AG20443 (cell line): Measurements from ENCODE around the gene ACY1.

Experiments used
- DNase-seq: peaks from one replicate; pipeline ENCODE4 v3.0.0; 2012; ENCODE audit warnings: low spot score, mixed read lengths

The ACY1 gene

GRCh38 chr3:52005571-52005986 lies 22.2 kb downstream of the ACY1 start:
- peak; percentile 74 for DNase-seq

DNA sequence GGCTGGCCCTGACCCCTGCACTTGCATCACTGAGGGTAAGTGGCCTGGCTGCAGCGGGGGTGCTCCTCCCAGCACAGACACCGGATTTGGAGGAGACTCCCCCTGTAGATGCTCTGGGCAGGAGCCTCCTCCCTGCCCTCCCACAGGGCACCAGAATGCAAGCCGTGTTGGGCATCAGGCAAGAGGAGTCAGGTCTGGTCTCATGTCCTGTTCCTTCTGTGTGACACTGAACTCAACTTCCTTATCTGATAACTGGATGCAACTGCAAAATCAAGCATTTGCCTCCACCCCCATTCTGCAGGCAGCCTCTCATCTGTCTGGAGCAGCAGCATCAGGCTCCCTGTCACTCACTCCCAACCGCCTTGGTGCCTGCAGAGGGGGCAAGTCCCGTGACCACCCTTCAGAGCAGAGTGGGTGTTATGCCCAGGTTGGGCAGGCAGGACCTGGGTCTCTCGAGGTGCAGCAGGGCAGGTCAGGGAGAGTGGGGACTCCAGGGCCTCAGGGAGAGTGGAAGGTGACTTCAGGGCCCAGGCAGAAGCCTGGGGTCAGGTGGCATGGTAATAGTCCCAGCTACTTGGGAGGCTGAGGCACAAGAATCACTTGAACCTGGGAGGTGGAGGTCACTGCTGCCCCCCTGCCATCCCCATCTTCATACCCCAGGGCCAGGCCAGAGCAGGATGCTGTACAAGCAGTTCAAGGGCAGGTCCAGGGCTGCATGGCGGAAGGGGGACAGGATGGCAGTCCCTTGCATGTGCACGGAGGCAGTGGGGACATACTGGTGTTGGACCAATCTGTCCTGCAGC lies 22.9 kb downstream of the ACY1 start:
- no peak for DNase-seq

- DNase-seq: no peak
Observed at GRCh38 chr3:52006820-52007133, 23.4 kb downstream of the ACY1 start.

DNA sequence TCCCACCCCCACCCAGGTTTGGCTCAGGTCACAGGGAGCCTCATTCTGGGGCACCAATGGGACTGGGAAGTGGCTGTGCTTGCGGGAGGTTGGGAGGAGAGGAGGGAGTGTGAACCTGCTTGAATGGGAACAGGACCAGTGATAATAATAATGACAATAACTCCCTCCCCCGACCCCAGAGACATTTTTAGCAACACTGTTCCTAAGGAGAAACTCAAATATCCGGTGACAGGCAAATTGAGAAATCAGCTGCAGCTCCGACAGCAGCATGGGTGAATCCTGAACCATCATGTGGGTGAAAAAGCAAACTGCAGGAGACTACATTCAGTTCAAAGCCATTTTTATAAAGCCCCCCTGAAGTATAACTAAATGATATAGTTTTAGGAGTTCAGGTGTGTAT lies 24.0 kb downstream of the ACY1 start:
- DNase-seq: no peak

- DNase-seq: no peak
Observed at GRCh38 chr3:52010431-52010830, 27.1 kb downstream of the ACY1 start.

GRCh38 chr3:52012699-52013098 lies 29.4 kb downstream of the ACY1 start:
- no peak for DNase-seq

DNA sequence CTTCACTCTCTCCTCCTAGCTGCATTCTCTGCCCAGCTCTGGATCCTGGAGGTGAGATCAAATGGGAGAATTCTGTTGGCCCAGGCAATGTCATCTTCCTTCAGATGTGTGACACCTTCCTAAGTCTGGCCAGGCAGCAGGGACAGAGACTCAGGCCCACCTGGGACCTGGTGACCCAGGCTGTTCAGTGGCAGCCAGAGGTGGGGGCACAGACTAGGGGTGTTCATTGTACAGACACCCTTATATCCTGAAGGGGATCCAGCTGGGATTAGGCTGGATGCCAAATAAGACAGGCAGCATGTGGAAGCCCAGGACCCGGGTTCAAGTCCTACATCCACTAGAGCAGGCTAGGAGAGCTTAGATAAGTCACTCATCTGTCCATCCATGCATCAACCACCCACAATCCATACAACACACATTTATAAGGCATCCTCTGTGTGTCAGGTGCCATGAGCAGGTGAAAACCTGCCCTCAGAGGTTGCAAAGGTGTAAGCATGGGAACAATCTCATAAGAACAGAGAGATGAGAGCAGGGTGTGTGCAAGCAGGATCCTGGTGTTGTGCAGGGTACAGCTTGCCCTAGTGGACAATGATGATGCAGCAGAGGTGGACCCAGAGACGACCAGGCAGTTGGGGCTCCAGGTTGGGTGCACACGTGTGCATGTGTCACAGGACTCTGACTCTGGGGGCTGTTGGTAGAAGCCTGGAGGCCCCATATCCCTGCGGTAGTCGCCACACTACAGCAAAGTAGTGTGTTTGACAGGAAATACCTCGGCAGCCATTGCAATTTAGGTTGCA lies 30.7 kb downstream of the ACY1 start:
- no peak for DNase-seq

- no peak for DNase-seq
Observed at GRCh38 chr3:52014613-52015012, 31.3 kb downstream of the ACY1 start.

- DNase-seq: no peak
Observed at GRCh38 chr3:52015438-52016228, 32.3 kb downstream of the ACY1 start.

- DNase-seq: no peak
Observed at GRCh38 chr3:52017586-52017985, 34.3 kb downstream of the ACY1 start.

DNA sequence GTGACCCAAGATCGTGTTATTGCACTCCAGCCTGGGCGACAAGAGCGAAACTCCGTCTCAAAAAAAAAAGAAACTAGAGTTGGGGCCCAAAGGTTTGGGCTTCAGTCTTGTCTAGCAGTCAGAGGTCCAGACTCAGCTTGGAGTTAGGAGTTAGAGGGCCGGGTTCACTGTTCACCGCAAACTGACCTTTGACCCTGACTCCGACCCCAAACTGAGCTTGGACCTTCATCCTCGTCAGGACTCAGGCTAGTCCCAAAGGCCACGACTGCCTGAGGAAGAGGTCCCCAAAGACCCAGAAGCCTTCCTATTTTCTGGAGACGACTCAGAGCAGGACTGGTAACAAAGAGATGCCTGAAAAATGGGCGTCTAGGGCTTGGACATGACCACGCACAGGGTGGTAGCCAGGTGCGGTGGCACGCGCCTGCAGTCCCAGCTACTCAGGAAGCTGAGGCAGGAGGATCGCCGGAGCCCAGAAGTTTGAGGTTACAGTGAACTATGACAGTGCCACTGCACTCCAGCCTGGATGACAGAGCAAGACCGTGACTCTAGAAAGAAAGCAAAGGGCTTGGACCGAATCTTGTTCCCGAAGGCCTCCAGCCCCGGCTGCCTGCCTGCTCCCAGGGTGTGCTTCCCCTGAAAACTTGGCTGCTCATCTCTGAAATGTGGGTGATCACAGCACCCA lies 35.1 kb downstream of the ACY1 start:
- no peak for DNase-seq

- no peak for DNase-seq
Observed at GRCh38 chr3:52019352-52020080, 36.2 kb downstream of the ACY1 start.

DNA sequence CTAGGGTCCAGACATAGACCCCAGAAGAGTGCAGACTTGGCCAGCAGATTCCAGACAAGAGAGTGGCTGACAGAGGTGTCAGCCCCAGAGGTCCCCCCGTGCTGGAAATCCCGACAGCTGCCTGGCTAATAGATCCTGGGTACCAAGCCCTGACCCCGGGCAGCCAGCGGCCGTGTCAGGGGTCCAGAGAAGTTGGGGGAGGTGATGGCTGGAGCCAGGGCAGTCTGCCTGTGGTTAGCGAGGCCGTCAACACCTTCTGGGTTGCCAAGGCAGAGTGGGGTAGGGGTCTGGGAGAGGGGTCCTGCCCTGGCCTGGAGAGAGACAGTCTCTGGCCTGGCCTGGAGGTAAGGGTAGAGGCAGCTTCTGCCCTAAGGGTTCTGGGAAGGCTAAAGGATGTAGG lies 37.5 kb downstream of the ACY1 start:
- DNase-seq: no peak

DNA sequence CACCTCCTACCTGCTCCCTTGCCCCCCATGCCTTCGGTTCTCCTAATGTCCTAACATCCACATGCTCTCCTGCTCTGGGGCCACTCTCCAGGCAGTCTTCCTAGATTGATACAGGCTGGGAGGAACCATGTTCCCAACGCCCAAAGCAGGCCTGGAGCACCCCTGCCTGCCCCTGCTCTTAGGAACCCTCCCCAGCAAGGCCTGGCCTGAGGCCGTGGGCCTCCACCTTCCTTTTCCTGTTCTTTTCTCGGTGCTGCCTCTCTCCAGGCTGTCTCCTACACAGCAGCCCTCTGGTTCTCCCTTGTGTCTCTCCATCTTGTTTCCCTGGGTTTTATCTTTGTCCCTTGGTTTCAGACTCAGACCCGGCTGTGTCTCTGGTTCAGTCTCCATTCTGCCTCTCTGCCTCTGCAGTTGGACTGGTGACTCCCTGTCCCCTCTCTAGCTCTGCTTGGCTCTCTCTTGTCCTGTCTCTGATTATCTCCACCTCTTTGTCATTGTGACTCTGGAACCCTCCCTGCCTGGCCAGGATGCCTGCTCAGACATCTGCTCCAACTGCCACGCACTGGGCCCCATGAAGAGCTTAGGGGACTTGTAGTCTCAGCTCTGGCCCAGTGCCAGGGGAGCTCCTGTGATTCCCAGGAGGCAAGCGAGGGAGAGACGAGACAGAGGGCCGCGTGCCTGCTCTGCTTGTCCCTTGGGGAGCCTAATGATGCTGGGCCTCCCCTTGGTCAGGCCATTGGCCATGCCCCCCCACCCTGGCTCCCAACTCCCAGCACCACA lies 38.3 kb downstream of the ACY1 start:
- no peak for DNase-seq

GRCh38 chr3:52022323-52023100 lies 39.2 kb downstream of the ACY1 start:
- DNase-seq: peak; percentile 71

DNA sequence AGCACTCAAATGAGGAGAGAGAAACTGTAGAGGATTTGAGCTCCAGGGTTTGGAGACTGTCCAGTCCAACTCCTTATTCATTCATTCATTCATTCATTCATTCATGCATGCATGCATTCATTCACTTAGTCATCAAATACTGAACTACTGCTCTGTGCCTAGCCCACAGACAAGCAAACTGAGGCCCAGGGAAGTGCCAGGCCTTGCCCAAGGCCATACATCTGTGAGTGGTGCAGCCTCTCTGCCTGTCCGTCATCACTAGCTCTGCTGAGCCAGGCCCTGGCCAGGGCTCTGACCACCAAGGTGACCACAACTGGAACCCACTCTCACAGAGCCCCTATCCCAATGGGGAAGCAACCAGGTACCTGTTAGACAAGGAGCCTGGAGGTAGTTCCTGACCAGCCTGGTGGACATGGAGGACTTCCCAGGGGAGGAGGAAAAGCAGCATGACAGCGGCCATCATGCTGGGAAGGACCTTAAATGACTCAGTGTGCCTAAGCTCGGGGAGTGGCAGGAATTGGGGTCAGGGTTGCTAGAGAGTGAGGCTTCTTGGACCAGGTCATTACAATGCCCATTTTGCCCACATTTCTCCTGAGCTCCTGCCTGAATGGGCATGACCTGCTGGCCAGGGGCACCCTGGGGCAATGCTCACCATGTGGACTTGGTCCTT lies 39.9 kb downstream of the ACY1 start:
- DNase-seq: no peak

GRCh38 chr3:52023860-52024764 lies 40.8 kb downstream of the ACY1 start:
- DNase-seq: no peak

DNA sequence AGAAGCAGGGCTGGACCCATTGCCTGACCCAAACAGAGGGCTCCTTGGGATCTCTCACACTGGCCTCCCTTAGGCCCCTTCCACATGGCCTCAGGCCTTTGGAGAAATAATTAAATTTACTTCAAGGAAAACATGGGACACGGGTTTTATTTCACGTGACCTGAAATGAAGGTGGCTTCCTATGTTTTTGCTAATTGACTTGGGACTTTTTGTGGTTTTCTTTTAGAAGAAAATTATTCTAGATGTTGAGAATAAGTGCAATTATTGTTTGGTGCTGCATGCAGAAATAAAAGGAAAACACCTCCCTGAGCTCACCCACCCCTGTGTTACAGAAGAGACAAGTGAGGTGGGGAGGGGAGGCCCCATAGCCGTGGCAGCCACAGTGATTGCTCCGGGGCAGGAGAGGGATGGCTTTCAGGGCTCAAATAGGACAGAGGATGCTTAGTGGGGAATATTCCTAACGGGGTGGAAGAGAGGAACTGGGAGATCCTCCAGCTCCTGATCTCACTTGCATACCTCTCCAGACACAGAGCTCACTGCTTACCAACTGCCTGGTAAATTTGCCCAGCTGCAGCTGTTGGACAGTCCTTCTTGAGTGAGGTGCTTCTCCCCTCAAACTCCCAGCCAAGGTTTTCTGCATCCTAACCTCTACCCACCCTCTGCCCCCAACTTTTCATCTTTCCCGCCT lies 41.6 kb downstream of the ACY1 start:
- DNase-seq: no peak
